Islet precursor cell (in vitro differentiated cells): ENCODE measurements around the gene CD247.

Experiments
- DNase-seq: peaks from one replicate; pipeline ENCODE4 v3.0.0-alpha.2; 2018

CD247 gene

DNA sequence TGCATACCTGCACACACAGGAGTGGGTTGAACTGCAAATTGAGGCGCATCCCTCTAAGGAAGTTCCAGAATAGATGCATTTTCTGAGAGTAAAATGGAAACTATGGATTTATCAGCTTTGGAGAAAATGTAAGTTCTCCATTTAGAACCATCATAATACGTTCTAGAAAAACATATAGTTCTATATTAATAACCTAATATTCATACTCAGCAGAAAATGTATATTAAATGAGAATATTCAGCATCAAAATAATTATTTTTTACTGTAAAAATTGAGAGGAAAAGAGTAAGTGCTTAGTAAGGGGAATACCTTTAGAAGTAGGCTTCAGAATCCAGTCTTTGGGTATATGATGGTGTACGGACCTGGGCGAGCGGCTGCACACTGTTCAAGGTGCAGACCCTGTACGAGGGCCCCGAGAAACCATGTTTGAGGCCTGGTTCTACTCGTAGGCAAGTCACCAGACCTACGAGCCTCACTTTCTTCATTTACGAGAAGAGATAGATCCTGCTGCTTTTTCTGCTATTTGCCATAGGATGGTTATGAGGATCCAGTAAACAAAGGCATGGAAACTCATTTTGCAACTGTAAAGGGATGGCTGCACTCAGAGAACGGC lies 6.8 kb downstream of the CD247 start:
- no peak for DNase-seq

DNA sequence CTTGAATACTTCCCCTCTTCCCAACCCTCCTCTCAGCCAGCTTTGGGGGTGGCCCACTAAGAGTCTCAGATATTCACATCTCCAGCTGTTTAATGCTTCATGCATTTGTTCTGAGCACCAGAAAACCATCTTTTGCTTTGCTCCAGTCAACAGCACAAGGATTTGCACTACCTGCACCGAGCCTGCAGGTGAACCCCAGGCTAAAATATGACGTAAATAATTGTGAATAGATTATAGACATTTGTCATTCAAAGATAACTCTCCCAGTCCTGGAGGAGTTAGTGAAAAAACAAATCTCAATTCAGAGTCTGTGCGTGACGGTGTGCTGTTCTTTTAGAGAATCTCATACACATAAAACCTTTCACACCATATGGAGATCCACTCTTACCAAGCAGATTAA lies 7.4 kb downstream of the CD247 start:
- DNase-seq = no peak

GRCh38 chr1:167510244-167510643 lies 8.1 kb downstream of the CD247 start:
- no peak for DNase-seq

GRCh38 chr1:167509587-167509986 lies 8.7 kb downstream of the CD247 start:
- DNase-seq = no peak

- no peak for DNase-seq
Measured at GRCh38 chr1:167507719-167508118, 10.6 kb downstream of the CD247 start.

DNA sequence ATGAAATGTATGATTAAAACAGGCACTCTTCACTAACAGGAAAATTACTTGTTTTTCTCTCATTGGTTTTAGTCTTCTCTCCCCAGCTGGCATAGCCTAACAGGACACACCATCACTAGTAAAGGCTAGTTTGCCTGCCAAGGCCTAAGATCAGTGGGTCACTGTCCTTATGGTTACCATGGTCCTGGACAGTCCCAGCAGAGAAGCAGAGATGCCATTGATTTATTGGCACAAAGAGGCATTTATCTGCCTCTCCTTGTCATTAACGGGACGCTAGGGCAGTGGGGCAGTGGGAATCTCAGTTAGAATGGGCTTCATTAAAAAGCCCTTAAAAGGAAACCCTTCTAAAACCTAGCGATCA lies 13.9 kb downstream of the CD247 start:
- DNase-seq = no peak

GRCh38 chr1:167503626-167504466 lies 14.5 kb downstream of the CD247 start:
- DNase-seq = peak; percentile 48

GRCh38 chr1:167502719-167503462 lies 15.4 kb downstream of the CD247 start:
- DNase-seq = peak; percentile 54

GRCh38 chr1:167502192-167502551 lies 16.2 kb downstream of the CD247 start:
- no peak for DNase-seq

DNA sequence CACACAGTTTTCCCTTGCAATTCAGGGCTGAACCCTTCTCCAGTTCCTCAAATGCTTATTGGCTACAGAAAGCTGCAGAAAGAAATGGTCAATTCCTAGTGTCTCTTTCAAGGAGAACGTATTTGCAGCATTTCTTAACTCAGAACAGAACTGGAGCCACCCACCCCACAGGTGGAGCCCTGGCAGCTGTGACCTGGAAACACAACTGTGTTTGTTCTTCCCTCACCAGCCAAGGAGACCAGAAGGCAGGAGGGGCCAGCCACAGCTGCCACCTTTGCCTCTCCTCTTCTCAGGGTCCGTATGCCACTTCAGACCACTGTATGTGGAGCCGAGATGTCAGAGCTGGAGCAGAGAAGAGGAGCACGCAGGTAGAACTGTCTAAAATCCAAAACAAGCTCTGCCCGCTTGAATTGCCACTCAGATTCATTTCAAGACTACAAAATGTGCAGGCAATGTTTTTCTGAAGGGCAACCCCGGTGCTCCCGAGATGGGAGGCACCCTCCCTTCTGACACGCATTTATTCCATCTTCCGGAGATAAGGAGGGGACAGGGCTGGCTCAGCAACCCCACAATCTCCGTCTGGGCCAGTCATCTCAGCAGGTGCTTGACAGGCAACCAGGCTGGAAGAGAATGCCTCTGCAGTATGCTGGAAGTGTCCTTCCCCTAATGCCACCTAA lies 16.7 kb downstream of the CD247 start:
- DNase-seq = peak; percentile 44

GRCh38 chr1:167500283-167500860 lies 18.0 kb downstream of the CD247 start:
- no peak for DNase-seq

GRCh38 chr1:167499664-167500101 lies 18.6 kb downstream of the CD247 start:
- no peak for DNase-seq

- no peak for DNase-seq
Measured at GRCh38 chr1:167499106-167499505, 19.2 kb downstream of the CD247 start.

DNA sequence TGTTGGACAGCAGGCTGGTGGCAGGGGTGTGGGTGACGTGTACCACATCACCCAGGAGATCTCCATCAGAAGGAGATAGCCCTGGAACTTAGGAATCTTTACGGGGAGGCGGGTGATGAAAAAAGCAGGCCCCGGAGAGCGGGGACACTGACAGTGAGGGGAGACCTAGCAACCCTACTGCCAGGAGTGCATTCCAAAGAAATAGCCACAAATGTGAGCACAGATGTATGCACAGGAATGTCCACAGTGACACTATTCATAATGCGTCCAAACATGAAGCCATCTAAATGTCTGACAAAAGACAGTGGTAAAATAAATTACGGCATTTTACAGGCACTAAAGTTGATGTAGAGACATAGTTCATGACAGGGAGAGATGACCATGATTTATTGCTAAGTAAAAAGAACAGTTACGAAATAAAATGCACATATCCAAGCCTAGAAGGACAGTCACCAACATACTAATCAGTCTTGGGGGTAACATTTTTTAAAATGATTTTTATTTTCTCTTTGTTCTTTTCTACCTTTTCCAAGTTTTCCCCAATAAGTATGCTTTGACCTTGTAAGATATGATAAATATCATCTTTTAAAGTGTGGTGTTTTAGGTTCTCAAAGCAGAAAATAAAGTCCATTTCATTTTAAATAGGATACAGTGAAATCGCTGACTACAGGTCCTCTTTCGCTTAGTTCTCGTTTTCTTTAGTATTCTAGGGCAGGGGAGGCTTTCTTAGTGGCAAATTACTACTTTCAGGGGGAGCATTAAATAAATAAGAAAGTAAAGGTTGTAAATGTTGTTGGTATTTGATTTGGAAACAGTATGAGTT lies 21.3 kb downstream of the CD247 start:
- DNase-seq = no peak

DNA sequence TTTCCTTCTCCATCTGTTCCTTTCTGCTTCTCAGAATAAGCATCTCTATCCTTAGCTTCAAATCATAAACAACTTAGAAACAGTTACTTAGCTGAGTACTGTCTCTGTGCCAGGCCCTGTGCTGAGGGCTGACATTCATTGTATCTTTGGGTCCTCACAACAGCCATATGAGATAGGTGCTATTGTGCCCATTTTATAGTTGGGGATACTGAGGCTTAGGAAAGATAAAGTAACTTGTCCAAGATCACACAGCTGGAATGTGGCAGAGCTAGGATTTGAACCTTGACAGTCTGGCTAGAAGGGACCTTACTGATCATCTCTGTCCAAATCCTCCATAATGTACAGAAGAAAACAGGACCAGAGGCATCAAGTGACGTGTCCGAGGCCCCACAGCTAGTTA lies 25.0 kb downstream of the CD247 start:
- no peak for DNase-seq

GRCh38 chr1:167492481-167492910 lies 25.8 kb downstream of the CD247 start:
- DNase-seq = no peak

DNA sequence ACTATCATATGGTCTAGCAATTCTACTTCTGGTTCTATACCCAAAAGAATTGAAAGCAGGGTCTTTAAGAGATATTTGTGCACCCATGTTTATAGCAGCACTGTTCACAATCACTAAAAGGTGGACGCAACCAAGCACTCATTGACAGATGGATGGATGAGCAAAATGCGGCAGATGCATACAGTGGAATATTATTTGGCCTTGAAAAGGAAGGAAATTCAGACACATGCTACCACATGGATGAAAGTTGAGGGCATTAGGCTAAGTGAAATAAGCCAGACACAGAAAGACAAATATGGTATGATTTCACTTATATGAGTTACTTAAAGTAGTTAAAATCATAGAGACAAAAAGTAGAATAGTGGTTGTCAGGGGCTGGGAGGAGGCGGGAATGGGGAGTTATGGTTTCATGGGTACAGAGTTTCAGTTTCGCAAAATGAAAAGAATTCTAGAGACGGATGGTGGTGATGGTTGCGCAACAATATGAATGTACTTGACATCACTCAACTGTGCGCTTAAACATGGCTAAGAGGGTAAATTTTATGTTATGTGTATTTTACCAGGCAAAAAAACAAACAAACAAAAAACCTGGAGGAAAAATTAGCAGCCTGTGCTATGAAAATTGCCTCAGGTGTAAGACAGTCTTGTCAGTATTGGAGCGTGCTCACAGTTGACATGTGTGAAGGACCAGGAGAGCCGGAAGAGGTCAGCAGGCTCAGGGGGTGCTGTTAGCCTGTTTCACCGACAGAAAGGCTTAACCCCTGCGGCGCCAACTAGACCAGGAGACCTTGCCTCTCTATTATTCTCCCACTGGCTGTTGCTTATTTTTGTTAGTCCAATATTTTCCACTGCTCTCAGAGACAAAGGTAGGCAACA lies 26.5 kb downstream of the CD247 start:
- no peak for DNase-seq

DNA sequence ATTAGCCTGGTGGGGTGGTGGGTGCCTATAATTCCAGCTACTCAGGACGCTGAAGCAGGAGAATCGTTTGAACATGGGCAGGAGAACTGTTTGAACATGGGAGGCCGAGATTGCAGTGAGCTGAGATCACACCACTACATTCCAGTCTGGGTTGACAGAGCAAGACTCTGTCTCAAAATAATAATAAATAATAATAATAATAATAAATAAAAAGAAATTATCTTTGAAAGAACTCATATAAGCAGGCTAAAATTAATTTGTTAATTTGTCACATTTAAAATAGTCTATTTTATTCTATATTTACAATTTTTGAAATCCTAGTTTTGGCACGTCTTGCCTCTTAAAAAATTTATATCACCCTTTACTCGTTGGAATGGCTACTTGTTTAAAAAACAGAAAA lies 27.6 kb downstream of the CD247 start:
- no peak for DNase-seq

DNA sequence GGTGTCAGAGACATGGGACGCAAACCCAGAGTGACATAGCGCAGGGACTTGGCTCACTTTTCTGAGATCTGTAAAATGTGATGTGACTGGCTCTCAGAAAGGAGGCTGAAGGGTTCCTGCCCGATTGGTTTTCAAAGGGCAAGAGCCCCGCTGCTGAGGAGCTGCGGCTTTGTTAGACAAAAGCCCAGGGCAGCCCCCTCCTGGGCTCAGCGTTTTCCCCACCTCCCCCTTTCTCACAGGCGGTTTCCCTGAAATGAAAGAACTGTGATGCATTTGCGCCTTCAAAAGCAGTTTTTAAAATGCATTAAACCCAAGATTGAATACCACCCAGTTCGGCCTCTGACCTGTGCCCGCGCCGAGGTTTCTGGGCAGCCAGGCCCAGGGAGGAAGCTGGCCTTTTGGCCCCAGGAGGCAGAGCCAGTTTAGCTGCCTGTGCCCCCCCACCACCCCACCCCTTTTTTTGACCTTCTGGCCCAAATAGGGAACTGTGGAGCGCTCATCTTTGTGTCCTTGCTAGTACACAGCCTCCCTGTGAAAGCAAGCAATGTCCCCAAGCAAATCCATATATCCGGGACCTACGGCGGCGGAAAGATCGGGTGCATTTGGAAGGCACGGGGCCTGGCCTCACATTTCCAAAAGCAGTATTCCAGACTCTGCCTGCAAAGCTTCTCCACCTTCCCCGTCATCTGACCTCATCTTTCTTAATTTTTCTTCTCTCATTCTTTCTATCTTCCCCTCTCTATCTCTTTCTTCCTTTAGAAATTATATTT lies 28.6 kb downstream of the CD247 start:
- DNase-seq = no peak

- no peak for DNase-seq
Measured at GRCh38 chr1:167488786-167489185, 29.5 kb downstream of the CD247 start.
